Muscle layer of colon (tissue), 2 donors: Measurements from ENCODE around the gene RTN4RL1.

Experiments
- H3K27ac ChIP-seq: one replicate; pipeline ENCODE4 v1.7.0; 2013; ENCODE audit warnings: low read depth, mild to moderate bottlenecking, low read length, moderate library complexity
- H3K27me3 ChIP-seq, 2 donors: one replicate each; pipeline ENCODE4 v1.7.0; 2013; ENCODE audit warnings: low read length in 2 of 2, mild to moderate bottlenecking in 2 of 2; ENCODE audit not compliant: insufficient read depth in 2 of 2, control insufficient read depth in 1 of 2
- H3K36me3 ChIP-seq: one replicate; pipeline ENCODE4 v1.7.0; 2013; ENCODE audit warnings: mild to moderate bottlenecking, low read length; ENCODE audit not compliant: insufficient read depth
- H3K4me1 ChIP-seq: one replicate; pipeline ENCODE4 v1.7.0; 2013; ENCODE audit warnings: mild to moderate bottlenecking, low read length; ENCODE audit not compliant: insufficient read depth
- H3K4me3 ChIP-seq, 2 donors: one replicate each; pipeline ENCODE4 v1.7.0; 2013; ENCODE audit warnings: low read length in 2 of 2, low read depth in 1 of 2, mild to moderate bottlenecking in 1 of 2, moderate library complexity in 1 of 2
- H3K9ac ChIP-seq: one replicate; pipeline ENCODE4 v1.7.0; 2013; ENCODE audit warnings: low read length
- H3K9me3 ChIP-seq: one replicate; pipeline ENCODE4 v1.7.0; 2013; ENCODE audit warnings: mild to moderate bottlenecking, low read length
- donor health status: abdominal sarcoma.
- donor health status: Adenocarcinoma of cecum.

The RTN4RL1 gene

DNA sequence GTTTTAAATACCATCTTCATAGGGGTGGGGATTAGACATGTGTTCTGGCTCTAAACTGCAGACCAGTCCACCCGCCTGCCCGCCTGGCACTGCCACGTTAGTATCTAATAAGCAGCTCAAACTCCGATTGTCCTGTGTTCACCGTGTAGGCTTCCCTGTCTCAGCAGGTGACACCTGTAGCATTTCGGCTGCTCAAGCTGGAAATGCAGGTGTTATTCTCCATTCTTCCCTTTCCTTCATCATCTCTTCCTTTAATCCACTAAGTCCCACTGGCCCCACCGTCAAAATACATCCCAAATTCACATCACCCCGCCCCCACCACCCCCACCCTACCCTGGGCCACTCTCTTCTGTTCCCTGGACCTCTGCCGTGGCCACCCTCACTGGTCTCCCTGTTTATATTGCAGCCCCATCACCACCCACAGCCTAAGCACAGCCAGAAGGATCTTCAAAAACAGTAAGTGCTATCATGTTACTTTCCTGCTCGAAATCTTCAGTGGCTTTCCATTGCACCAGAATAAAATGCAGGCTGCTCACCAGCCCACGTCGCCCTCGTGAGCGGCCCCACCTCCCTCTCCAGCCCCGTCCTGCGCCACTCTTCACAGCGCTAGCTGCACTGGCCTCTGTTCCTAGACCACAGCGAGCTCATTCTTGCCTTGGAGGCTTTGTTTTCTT lies 65.1 kb downstream of the RTN4RL1 start:
- Histone ChIP-seq H3K9ac (no peak overlapping the region), H3K4me3 (no peak overlapping the region), H3K27me3 (no peaks in the 10 kb centered on the region), H3K9me3 (no peaks in the 10 kb centered on the region), H3K27ac (no peak overlapping the region), H3K36me3 (no peaks in the 10 kb centered on the region), H3K4me1 (no peaks in the 10 kb centered on the region)

GRCh38 chr17:1958134-1958881 lies 66.8 kb downstream of the RTN4RL1 start:
- Histone ChIP-seq H3K27ac (no peak overlapping the region), H3K9ac (no peak overlapping the region), H3K36me3 (no peaks in the 10 kb centered on the region), H3K4me3 (no peak overlapping the region), H3K4me1 (no peaks in the 10 kb centered on the region), H3K27me3 (no peaks in the 10 kb centered on the region), H3K9me3 (no peaks in the 10 kb centered on the region)

DNA sequence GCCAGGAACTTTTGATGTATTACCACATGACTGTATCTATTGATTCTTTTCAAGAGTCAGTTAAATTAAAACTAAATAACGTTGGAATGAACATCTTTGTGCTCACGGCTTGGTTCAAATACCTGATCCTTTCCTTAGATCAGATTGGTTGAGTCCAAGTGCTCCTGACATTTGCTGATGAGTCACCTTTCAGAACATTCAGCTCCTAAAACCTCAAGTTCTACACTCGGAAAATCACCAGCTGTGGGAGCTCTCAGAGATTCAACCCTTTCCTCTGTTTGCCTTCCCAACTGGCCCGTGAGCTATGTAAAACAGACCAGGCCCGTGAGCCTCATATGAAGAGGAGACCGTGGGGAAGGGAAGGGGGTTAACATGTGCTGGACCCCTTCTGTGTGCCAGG lies 68.1 kb downstream of the RTN4RL1 start:
- H3K4me3 ChIP-seq, result no peak overlapping the region
- H3K9me3 ChIP-seq, result no peaks in the 10 kb centered on the region
- no peak overlapping the region for H3K9ac ChIP-seq
- H3K27me3 ChIP-seq, result no peaks in the 10 kb centered on the region
- no peak overlapping the region for H3K27ac ChIP-seq
- no peaks in the 10 kb centered on the region for H3K36me3 ChIP-seq
- no peaks in the 10 kb centered on the region for H3K4me1 ChIP-seq

- Histone ChIP-seq H3K9me3 (no peaks in the 10 kb centered on the region), H3K27ac (no peak overlapping the region), H3K4me1 (no peaks in the 10 kb centered on the region), H3K4me3 (no peak overlapping the region), H3K36me3 (no peaks in the 10 kb centered on the region), H3K9ac (no peak overlapping the region), H3K27me3 (no peaks in the 10 kb centered on the region)
Measured at GRCh38 chr17:1956134-1956533, 69.0 kb downstream of the RTN4RL1 start.

DNA sequence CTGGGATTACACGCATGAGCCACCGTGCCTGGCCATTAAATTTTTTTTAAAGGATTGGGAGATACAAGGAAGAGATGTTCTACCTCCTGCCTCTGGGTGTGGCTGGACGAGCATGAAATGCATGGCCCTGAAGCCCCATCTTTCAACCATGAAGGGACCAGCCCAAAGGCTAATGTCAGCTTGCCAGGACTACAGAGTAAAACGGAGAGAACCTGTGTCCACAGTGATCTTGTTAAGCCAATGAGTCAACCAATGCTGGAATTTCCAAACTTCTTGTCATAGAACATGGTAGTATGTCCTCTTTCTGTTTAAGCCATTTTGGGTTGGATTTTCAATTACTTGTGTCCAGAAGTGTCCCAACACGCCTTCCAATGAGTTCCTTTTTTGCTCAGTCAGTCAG lies 71.3 kb downstream of the RTN4RL1 start:
- Histone ChIP-seq H3K4me3 (no peak overlapping the region), H3K36me3 (no peaks in the 10 kb centered on the region), H3K4me1 (no peaks in the 10 kb centered on the region), H3K9me3 (no peaks in the 10 kb centered on the region), H3K27ac (no peak overlapping the region), H3K9ac (no peak overlapping the region), H3K27me3 (no peaks in the 10 kb centered on the region)

DNA sequence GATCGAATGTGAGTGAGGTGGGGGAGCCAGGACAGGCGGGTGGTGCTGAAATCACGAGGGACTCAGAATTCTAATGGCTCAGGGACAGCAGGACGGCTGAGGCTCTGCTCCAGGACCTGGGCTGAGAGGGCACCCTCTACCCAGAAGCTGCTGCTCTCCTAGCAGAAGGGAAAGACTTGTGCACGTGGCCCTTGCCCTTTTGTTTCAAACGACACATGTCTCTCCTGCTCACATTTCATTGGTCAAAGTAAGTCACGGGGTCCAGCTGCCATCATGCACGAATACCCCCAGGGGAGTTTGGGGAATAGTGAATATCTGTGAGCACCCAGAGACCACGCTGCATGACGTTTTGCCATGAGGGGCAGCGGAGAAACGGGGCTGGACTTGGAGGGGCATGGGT lies 73.2 kb downstream of the RTN4RL1 start:
- H3K4me1 ChIP-seq, result no peaks in the 10 kb centered on the region
- H3K9ac ChIP-seq, result no peak overlapping the region
- no peaks in the 10 kb centered on the region for H3K36me3 ChIP-seq
- H3K27ac ChIP-seq, result no peak overlapping the region
- H3K9me3 ChIP-seq, result no peaks in the 10 kb centered on the region
- peaks cover 0 to 13% of the 10 kb centered on the region in 2 donors for H3K27me3 ChIP-seq
- no peak overlapping the region for H3K4me3 ChIP-seq

DNA sequence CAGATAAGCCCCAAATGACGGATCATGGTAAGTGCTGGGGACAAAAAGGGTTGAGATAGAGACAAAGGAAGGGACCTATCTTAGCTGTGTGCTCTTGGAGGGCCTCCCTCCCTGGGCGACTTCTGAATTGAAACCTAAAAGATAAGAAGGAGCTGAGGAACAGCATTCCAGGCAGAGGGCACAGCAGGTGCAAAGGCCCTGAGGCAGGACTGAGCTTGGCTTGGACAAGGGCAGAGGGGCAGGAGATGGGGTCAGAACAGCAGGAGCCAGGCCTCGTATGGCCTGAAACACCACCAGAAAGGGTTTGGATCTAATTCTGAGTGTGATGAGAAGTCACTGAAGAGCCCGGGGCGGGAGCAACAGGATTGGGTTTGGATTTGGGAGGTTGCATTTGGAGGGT lies 75.4 kb downstream of the RTN4RL1 start:
- no peak overlapping the region for H3K4me3 ChIP-seq
- no peak overlapping the region for H3K27ac ChIP-seq
- no peaks in the 10 kb centered on the region for H3K9me3 ChIP-seq
- H3K36me3 ChIP-seq, result no peaks in the 10 kb centered on the region
- H3K27me3 ChIP-seq, result peaks cover 0 to 13% of the 10 kb centered on the region in 2 donors
- H3K9ac ChIP-seq, result no peak overlapping the region
- no peaks in the 10 kb centered on the region for H3K4me1 ChIP-seq

DNA sequence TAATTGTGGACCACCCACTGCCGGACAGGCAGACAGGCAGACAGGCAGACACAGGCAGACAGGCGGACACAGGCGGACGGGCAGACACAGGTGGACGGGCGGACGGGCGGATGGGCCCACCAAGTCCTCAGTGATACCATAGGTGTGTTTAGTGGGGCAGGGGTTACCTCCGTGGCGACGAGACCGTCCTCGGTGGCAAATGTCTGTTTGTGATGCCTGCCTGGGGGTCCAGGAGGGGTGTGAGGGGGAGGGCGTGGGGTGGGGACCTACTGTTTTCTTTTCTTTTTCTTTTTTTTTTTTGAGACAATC lies 76.7 kb downstream of the RTN4RL1 start:
- peaks cover 0 to 13% of the 10 kb centered on the region in 2 donors for H3K27me3 ChIP-seq
- H3K36me3 ChIP-seq, result no peaks in the 10 kb centered on the region
- H3K4me1 ChIP-seq, result no peaks in the 10 kb centered on the region
- no peaks in the 10 kb centered on the region for H3K9me3 ChIP-seq
- no peak overlapping the region for H3K27ac ChIP-seq
- H3K4me3 ChIP-seq, result no peak overlapping the region
- no peak overlapping the region for H3K9ac ChIP-seq

DNA sequence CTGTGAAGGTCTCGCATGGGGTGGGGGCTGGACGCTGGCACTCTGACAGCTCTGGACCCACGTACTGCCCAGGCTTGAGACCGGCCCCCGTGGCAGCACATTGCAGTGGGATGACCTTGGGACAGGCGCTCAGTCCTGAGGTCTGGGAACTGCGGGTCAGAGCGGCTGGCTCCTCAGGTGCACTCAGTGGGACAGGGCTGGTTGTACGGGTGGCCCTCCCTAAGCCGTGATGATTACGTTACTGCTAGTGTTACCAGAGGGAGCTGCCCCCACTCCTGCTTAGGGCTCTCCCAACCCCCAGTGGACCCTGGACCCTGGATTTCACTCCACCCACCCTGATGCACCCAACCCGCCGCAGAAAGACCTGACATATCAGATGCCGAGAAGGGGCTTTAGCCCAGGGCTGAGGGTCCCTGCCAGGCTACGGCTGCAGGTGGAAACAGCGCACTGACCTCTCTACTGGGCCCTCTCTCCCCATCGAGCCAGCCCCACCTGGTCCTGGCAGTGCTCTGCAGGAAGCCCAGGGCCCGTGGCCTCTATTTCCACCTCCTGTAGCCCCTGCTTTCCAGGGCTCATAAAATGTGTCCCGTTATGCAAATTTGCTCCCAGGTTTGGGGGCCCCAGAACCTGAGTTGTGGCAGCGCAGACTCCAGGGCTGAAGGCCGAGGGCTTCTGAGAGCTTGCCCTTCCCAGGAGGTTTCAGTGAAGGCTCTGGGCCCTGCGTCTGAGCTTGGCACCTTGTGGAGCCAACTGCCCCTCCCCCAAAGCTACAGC lies 77.2 kb downstream of the RTN4RL1 start:
- Histone ChIP-seq H3K27ac (no peak overlapping the region), H3K9me3 (no peaks in the 10 kb centered on the region), H3K27me3 (peaks cover 0 to 13% of the 10 kb centered on the region in 2 donors), H3K36me3 (no peaks in the 10 kb centered on the region), H3K4me3 (no peak overlapping the region), H3K9ac (no peak overlapping the region), H3K4me1 (no peaks in the 10 kb centered on the region)

GRCh38 chr17:1947229-1947742 lies 77.8 kb downstream of the RTN4RL1 start:
- Histone ChIP-seq H3K9me3 (no peaks in the 10 kb centered on the region), H3K4me1 (no peaks in the 10 kb centered on the region), H3K27ac (no peak overlapping the region), H3K9ac (no peak overlapping the region), H3K4me3 (no peak overlapping the region), H3K27me3 (peaks cover 0 to 17% of the 10 kb centered on the region in 2 donors), H3K36me3 (no peaks in the 10 kb centered on the region)

DNA sequence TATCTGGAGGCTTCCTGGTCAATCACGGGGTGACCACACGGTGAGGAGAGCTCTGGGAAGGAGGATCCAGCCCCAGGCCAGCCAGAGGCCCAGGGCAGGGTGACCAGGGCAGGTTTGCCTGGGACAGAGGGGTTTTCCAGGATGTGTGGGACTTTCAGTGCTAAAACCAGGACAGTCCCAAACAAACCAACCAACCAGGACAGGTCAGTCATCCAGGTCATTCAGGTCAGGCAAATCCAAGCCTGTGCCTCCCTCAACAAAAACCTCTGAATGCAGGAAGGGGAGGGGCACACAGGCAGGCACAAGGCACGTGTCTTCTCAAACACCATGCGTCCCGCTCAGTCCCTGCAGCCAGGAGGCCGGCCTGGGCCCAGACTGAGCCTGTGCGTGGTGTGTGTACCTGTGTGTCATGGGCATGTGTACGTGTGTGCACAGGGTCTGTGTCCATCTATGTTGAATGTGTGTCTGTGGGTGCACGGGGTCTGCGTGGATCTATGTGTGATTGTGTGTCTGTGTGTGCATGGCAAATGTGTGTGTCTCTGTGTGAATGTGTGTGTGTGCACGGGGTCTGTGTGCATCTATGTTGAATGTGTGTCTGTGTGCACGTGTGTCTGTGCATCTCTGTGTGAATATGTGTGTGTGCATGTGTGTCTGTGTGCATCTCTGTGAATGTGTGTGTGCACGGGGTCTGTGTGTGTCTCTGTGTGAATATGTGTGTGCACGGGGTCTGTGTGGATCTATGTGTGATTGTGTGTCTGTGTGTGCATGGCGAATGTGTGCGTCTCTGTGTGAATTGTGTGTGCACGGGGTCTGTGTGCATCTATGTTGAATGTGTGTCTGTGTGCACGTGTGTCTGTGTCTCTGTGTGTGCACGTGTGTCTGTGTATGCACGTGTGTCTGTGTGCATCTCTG lies 78.9 kb downstream of the RTN4RL1 start:
- Histone ChIP-seq H3K4me3 (no peak overlapping the region), H3K9ac (no peak overlapping the region), H3K27me3 (peaks cover 0 to 20% of the 10 kb centered on the region in 2 donors), H3K9me3 (no peaks in the 10 kb centered on the region), H3K36me3 (no peaks in the 10 kb centered on the region), H3K4me1 (no peaks in the 10 kb centered on the region), H3K27ac (no peak overlapping the region)
